IMR-90 (cell line): Measurements from ENCODE around the gene AMIGO1. TPM values are rescaled to one million over a fixed set of nuclear protein-coding genes. Genes with fewer than 3 reads are reported as not detected.

Source experiments
- ATAC-seq: fragments of 200-7000 bp; cut with Tn5 transposase; 2 replicates; pipeline ENCODE4 v1.9.1; 2020; ENCODE audit warnings: low read depth, mild to moderate bottlenecking, moderate library complexity
- Bru-seq: library from RNA; stranded (reverse); fragments of 400-500 nt; gene quantifications from one replicate; lab custom pipeline; 2021; lab: Mats Ljungman, UMichigan
- BruChase-seq, 2 experiments: library from RNA; stranded (reverse); fragments of 400-500 nt; gene quantifications; one replicate each; lab custom pipeline; 2021; lab: Mats Ljungman, UMichigan
- BruUV-seq: library from RNA; stranded (reverse); fragments of 400-500 nt; replicated peaks from 2 replicates; lab custom pipeline; 2021; lab: Mats Ljungman, UMichigan
- CTCF ChIA-PET: fragments of 300-600 bp; formaldehyde crosslinking; extraction: SDS; loops from one replicate; lab custom pipeline; 2021; ENCODE audit warnings: antibody characterized with exemption; lab: Yijun Ruan, JAX
- POLR2A ChIA-PET: fragments of 300-600 bp; sonication (Branson Sonifier 250); formaldehyde crosslinking; loops from one replicate; lab custom pipeline; 2022; ENCODE audit warnings: antibody characterized with exemption; ENCODE audit not compliant: unreplicated experiment; lab: Charles Lee
- DNase-seq: peaks from one replicate; pipeline ENCODE4 v3.0.0; 2013
- H2AFZ ChIP-seq: replicated peaks from 2 replicates; pipeline ENCODE3; 2013; ENCODE audit warnings: low read length, mild to moderate bottlenecking; ENCODE audit not compliant: poor library complexity
- H2AK5ac ChIP-seq: 2 replicates; pipeline ENCODE4 v1.6.1; 2013; ENCODE audit warnings: low read depth, low read length, inconsistent platforms
- H2AK9ac ChIP-seq: replicated peaks from 2 replicates; pipeline ENCODE3; 2013; ENCODE audit warnings: mild to moderate bottlenecking, low read depth, low read length, moderate library complexity; ENCODE audit not compliant: poor library complexity
- H2BK120ac ChIP-seq: 2 replicates; pipeline ENCODE4 v1.6.1; 2013; ENCODE audit warnings: low read depth, low read length, inconsistent platforms
- H2BK15ac ChIP-seq: 3 replicates; pipeline ENCODE4 v1.6.1; 2013; ENCODE audit warnings: low read depth, low read length, inconsistent platforms
- H2BK20ac ChIP-seq: 2 replicates; pipeline ENCODE4 v1.6.1; 2013; ENCODE audit warnings: low read depth, mild to moderate bottlenecking, inconsistent platforms, low read length, moderate library complexity
- H2BK5ac ChIP-seq: 2 replicates; pipeline ENCODE4 v1.6.1; 2013; ENCODE audit warnings: mild to moderate bottlenecking, low read depth, low read length, inconsistent platforms; ENCODE audit not compliant: poor library complexity, severe bottlenecking
- H3K14ac ChIP-seq: replicated peaks from 2 replicates; pipeline ENCODE4 v1.6.1; 2013; ENCODE audit warnings: low read depth, low read length, inconsistent platforms
- H3K18ac ChIP-seq: 2 replicates; pipeline ENCODE4 v1.6.1; 2013; ENCODE audit warnings: low read depth, low read length, control low read depth
- H3K23ac ChIP-seq: 2 replicates; pipeline ENCODE4 v1.6.1; 2013; ENCODE audit warnings: low read depth, low read length, inconsistent platforms
- H3K27ac ChIP-seq: 2 replicates; pipeline ENCODE4 v1.5.1; 2013; ENCODE audit warnings: mild to moderate bottlenecking, control low read depth, low read length; ENCODE audit not compliant: insufficient read depth
- H3K27me3 ChIP-seq: 2 replicates; pipeline ENCODE4 v1.6.1; 2013; ENCODE audit warnings: low read length; ENCODE audit not compliant: control insufficient read depth, insufficient read depth
- H3K36me3 ChIP-seq: 2 replicates; pipeline ENCODE4 v1.6.1; 2013; ENCODE audit warnings: low read length, mixed read lengths; ENCODE audit not compliant: control insufficient read depth, insufficient read depth
- H3K4ac ChIP-seq: 2 replicates; pipeline ENCODE4 v1.6.1; 2013; ENCODE audit warnings: low read depth, low read length, inconsistent platforms
- H3K4me1 ChIP-seq: 2 replicates; pipeline ENCODE4 v1.6.1; 2013; ENCODE audit warnings: low read length, mixed read lengths; ENCODE audit not compliant: control insufficient read depth, insufficient read depth
- H3K4me2 ChIP-seq: 2 replicates; pipeline ENCODE4 v1.6.1; 2013; ENCODE audit warnings: low read depth, mild to moderate bottlenecking, control low read depth, low read length, moderate library complexity
- H3K4me3 ChIP-seq: 2 replicates; pipeline ENCODE4 v1.5.1; 2013; ENCODE audit warnings: low read depth, mild to moderate bottlenecking, control low read depth, low read length, moderate library complexity; ENCODE audit not compliant: insufficient read depth
- H3K56ac ChIP-seq: 2 replicates; pipeline ENCODE4 v1.6.1; 2013; ENCODE audit warnings: low read length, inconsistent platforms; ENCODE audit not compliant: insufficient read depth; ENCODE audit errors: extremely low read depth
- H3K79me1 ChIP-seq, 2 experiments: 2 replicates each; pipeline ENCODE4 v1.6.1; 2013; ENCODE audit warnings: low read length in 2 of 2, inconsistent platforms in 1 of 2, low read depth in 1 of 2
- H3K9ac ChIP-seq: 2 replicates; pipeline ENCODE4 v1.6.1; 2013; ENCODE audit warnings: low read depth, low read length, control low read depth
- H3K9me1 ChIP-seq: 2 replicates; pipeline ENCODE4 v1.6.1; 2013; ENCODE audit warnings: low read length, inconsistent platforms; ENCODE audit not compliant: insufficient read depth
- H3K9me3 ChIP-seq: 2 replicates; pipeline ENCODE4 v1.6.1; 2013; ENCODE audit warnings: low read length; ENCODE audit not compliant: control insufficient read depth, insufficient read depth
- H4K20me1 ChIP-seq: 2 replicates; pipeline ENCODE4 v1.6.1; 2013; ENCODE audit warnings: low read length, inconsistent platforms; ENCODE audit not compliant: insufficient read depth
- H4K5ac ChIP-seq: 2 replicates; pipeline ENCODE4 v1.6.1; 2013; ENCODE audit warnings: mild to moderate bottlenecking, low read depth, low read length, control low read depth
- H4K8ac ChIP-seq, 2 experiments: 2 replicates each; pipeline ENCODE4 v1.6.1; 2013; ENCODE audit warnings: low read depth in 2 of 2, low read length in 2 of 2, control low read depth in 1 of 2, inconsistent platforms in 1 of 2
- H4K91ac ChIP-seq: 2 replicates; pipeline ENCODE4 v1.6.1; 2013; ENCODE audit warnings: low read depth, low read length, inconsistent platforms; ENCODE audit not compliant: insufficient read depth
- BHLHE40 ChIP-seq: fragments of 150-350 bp; IDR thresholded peaks from 2 replicates; pipeline ENCODE4 v1.6.1; 2016; ENCODE audit warnings: mild to moderate bottlenecking, low read depth, low read length
- CEBPB ChIP-seq: IDR thresholded peaks from 2 replicates; pipeline ENCODE4 v1.6.1; 2012; ENCODE audit warnings: low read depth, low read length, improper control_type of control experiment
- FOS ChIP-seq: fragments of 150-350 bp; IDR thresholded peaks from 2 replicates; pipeline ENCODE4 v1.6.1; 2016; ENCODE audit warnings: low read depth, low read length
- MXI1 ChIP-seq: IDR thresholded peaks from 2 replicates; pipeline ENCODE4 v1.6.1; 2012; ENCODE audit warnings: low read depth, mild to moderate bottlenecking, low read length, moderate library complexity, borderline replicate concordance
- NFE2L2 ChIP-seq: fragments of 150-350 bp; IDR thresholded peaks from 2 replicates; pipeline ENCODE4 v1.6.1; 2016; ENCODE audit warnings: low read depth, mild to moderate bottlenecking, low read length
- POLR2A ChIP-seq: IDR thresholded peaks from 2 replicates; pipeline ENCODE4 v1.6.1; 2012; ENCODE audit warnings: mild to moderate bottlenecking, low read depth, low read length
- RAD21 ChIP-seq: IDR thresholded peaks from 2 replicates; pipeline ENCODE4 v1.6.1; 2012; ENCODE audit warnings: low read length, improper control_type of control experiment
- SMC3 ChIP-seq: fragments of 150-350 bp; IDR thresholded peaks from 2 replicates; pipeline ENCODE4 v1.6.1; 2016; ENCODE audit warnings: low read depth, mild to moderate bottlenecking, antibody characterized with exemption, low read length, moderate library complexity
- WGBS, 2 experiments: methylation state at CpG; one replicate each; pipeline versions ENCODE4 v1.1.5 to v1.1.7; 2013; ENCODE audit warnings: missing lambda C conversion rate in 2 of 2; ENCODE audit not compliant: insufficient read length in 1 of 2; ENCODE audit errors: extremely low coverage in 2 of 2; 5-methylcytosine and 5-hydroxymethylcytosine counted together
- dilution Hi-C: fragments of 300-500 bp; cut with HindIII; formaldehyde crosslinking; loops from one replicate; pipeline ENCODE4 v1.14.3; 2018; ENCODE audit warnings: low sequenced_read_pairs; ENCODE audit not compliant: unreplicated experiment
- in situ Hi-C: fragments of 300-500 bp; cut with MboI; formaldehyde crosslinking; loops from 3 replicates; pipeline ENCODE4 v1.14.3; 2019; ENCODE audit warnings: low sequenced_read_pairs, inconsistent platforms, mixed read lengths
- intact Hi-C: fragments of 100-400 bp; cut with micrococcal nuclease; formaldehyde crosslinking; loops from 2 replicates; pipeline ENCODE4 v1.10.0; 2022
- long read RNA-seq: library from polyadenylated mRNA; unstranded; transcript quantifications from one replicate; pipeline ENCODE4 v2.0.0, GENCODE V29; 2021; ENCODE audit not compliant: unreplicated experiment
- polyA plus RNA-seq, 3 experiments: library from polyadenylated mRNA; depleted of rRNA; stranded (reverse); fragments of >200 nt; gene quantifications; 2 replicates each; pipeline ENCODE4 v1.2.3, GENCODE V29; 2012; ENCODE audit warnings: low replicate concordance in 1 of 3
- total RNA-seq: library from RNA; depleted of rRNA; stranded (reverse); fragments of >200 nt; gene quantifications from 2 replicates; pipeline ENCODE4 v1.2.3, GENCODE V29; 2012; rRNA removed
- TF ChIP-seq, protein P1 (sequence below): conservative IDR thresholded peaks from 2 replicates; pipeline ENCODE4 v1.5.1; 2012; ENCODE audit warnings: mild to moderate bottlenecking, low read depth, low read length, improper control_type of control experiment
- TF ChIP-seq, protein P2 (sequence below): fragments of 150-350 bp; IDR thresholded peaks from 2 replicates; pipeline ENCODE4 v1.6.1; 2017; ENCODE audit warnings: mild to moderate bottlenecking, antibody characterized with exemption, low read length, low read depth

The AMIGO1 gene, protein sequence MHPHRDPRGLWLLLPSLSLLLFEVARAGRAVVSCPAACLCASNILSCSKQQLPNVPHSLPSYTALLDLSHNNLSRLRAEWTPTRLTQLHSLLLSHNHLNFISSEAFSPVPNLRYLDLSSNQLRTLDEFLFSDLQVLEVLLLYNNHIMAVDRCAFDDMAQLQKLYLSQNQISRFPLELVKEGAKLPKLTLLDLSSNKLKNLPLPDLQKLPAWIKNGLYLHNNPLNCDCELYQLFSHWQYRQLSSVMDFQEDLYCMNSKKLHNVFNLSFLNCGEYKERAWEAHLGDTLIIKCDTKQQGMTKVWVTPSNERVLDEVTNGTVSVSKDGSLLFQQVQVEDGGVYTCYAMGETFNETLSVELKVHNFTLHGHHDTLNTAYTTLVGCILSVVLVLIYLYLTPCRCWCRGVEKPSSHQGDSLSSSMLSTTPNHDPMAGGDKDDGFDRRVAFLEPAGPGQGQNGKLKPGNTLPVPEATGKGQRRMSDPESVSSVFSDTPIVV
- total RNA-seq (1.4 and 1.6 TPM in 2 replicates), polyA plus RNA-seq (2012; rRNA removed) (1.5 TPM in 2 replicates), Bru-seq, nascent RNA (percentile 35 among the genes with signal in this experiment), BruChase-seq, experiment 1, labeled RNA remaining after a 6-hour chase (percentile 47 among the genes with signal in this experiment), BruChase-seq, experiment 2, labeled RNA remaining after a 2-hour chase (percentile 48 among the genes with signal in this experiment)
- polyA plus RNA-seq (2012; cell fraction: cytosol; rRNA removed): 0.81 and 1.1 TPM in 2 replicates
- 0.55 and 0.70 TPM in 2 replicates for polyA plus RNA-seq (2012; cell fraction: nucleus; rRNA removed; ENCODE audit: low replicate concordance)
- long read RNA-seq, full-length matches to known transcripts: 4 of 11 reads
- long read RNA-seq, partial matches to known transcripts: 0 of 11 reads
- long read RNA-seq, other reads (novel, unspliced or antisense): 7 of 11 reads

DNA sequence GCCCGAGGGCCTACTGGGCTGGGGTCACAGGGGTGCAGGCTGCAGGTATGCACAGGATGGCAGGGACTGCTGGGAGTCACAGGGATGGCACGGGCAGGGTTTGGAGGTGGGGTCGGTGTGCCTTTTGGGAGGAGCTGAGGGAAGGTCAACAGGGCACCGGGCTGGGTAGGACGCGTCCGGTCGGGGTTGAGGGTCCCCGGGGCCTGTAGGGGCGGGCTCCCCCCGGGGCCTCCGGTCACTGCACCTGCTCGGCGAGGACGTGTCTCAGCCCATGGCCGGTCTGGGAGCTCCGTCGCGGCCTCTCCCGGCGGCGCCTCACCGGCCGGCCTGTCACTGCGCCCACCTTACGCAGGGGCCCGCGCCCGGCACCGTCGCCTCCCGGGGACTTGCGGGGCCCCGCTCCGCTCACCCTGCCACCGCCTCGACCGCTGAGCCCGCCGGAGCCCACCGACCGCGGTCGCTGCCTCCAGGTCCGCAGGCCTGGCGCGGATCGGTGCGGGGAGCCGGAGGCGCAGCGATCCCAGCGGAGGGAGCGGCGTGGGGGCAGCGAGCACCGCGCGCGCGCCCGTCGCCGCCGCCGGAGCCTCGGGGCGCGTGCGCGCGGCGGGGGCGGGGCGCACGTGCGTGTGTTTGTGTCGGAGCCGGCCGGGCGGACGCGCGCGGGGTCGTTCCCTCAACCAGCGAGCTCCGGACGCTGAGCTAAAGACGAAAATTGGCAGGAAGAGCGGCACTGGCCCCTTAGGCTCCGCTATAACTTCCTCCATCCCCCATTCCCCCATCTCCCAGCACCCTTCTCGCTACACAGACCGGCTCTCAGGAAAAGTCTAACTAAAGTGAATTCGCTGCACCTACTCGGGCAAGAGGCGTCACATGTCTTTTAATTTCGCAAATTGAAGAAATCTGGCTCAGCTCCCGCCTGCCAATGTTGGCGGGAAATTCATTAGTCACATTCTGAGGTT lies at the start of gene AMIGO1:
Gene AMIGO1 (minus strand): TSS at position 552 of the 959 bp plus-strand sequence. CDS start 815 bp downstream, outside the sequence.
- POLR2A ChIA-PET: no interaction called here
- peak; percentile 43 for DNase-seq
- Histone ChIP-seq H3K4me2 (peak within 1 kb of the TSS; percentile 96), H2AK9ac (peak within 1 kb of the TSS; percentile 84), H3K36me3 (peaks cover 2% of the 10 kb centered on the region; the same call in 1 of the 2 replicates), H3K9ac (peak within 1 kb of the TSS; percentile 8; the same call in 1 of the 2 replicates), H4K5ac (no peak within 1 kb of the TSS), H3K4me3 (peak within 1 kb of the TSS; percentile 81), H3K79me1 (no peaks in the 10 kb centered on the region), H3K4me1 (peaks cover 5% of the 10 kb centered on the region), H2BK15ac (no peak within 1 kb of the TSS), H3K56ac (no peak within 1 kb of the TSS), H2BK120ac (peak within 1 kb of the TSS; percentile 20; the same call in 1 of the 2 replicates), H2AK5ac (0 out of 2 replicates have a peak within 1 kb of the TSS, but pooled peaks have one; percentile 39), H2BK5ac (no peak within 1 kb of the TSS), H3K18ac (no peak within 1 kb of the TSS), H3K9me1 (peaks cover 5% of the 10 kb centered on the region; the same call in 1 of the 2 replicates), H3K4ac (no peak within 1 kb of the TSS), H4K8ac (peak within 1 kb of the TSS in 1 of 2 experiments; percentile 42; a peak in 1 of 4 replicates), H3K27me3 (peaks cover 9% of the 10 kb centered on the region), H3K27ac (peak within 1 kb of the TSS; percentile 48; the same call in 1 of the 2 replicates), H3K23ac (0 out of 2 replicates have a peak within 1 kb of the TSS, but pooled peaks have one; percentile 17), H3K9me3 (no peaks in the 10 kb centered on the region), H2BK20ac (no peak within 1 kb of the TSS), H3K14ac (no peak within 1 kb of the TSS; the same call in 1 of the 2 replicates), H4K20me1 (no peaks in the 10 kb centered on the region; the same call in 1 of the 2 replicates), H4K91ac (no peak within 1 kb of the TSS), H2AFZ (peak within 1 kb of the TSS; percentile 99)
- in situ Hi-C loops: no loop called here
- dilution Hi-C loops: no loop called here
- WGBS, 2 experiments: 3% methylated on average over 40 of the region's 100 CpGs; no CpG with 5 or more reads in 1 of the 2 experiments
- intact Hi-C loops: no loop called here
- peak; percentile 93 for ATAC-seq
- BruUV-seq: no TSS peak
- CTCF ChIA-PET: interaction anchor here (0.6 to 4.0 kb wide), 6 partner anchors 9 to 23 kb away, joined by 3 to 13 read pairs (median 3); no protein-coding TSS in a partner anchor
- no peak for TF ChIP-seq SMC3
- no peak for TF ChIP-seq NFE2L2
- TF ChIP-seq CEBPB: no peak
- TF ChIP-seq BHLHE40: peak; percentile 96
- TF ChIP-seq RAD21: no peak
- TF ChIP-seq MXI1: peak; percentile 90
- TF ChIP-seq, protein P1, sequence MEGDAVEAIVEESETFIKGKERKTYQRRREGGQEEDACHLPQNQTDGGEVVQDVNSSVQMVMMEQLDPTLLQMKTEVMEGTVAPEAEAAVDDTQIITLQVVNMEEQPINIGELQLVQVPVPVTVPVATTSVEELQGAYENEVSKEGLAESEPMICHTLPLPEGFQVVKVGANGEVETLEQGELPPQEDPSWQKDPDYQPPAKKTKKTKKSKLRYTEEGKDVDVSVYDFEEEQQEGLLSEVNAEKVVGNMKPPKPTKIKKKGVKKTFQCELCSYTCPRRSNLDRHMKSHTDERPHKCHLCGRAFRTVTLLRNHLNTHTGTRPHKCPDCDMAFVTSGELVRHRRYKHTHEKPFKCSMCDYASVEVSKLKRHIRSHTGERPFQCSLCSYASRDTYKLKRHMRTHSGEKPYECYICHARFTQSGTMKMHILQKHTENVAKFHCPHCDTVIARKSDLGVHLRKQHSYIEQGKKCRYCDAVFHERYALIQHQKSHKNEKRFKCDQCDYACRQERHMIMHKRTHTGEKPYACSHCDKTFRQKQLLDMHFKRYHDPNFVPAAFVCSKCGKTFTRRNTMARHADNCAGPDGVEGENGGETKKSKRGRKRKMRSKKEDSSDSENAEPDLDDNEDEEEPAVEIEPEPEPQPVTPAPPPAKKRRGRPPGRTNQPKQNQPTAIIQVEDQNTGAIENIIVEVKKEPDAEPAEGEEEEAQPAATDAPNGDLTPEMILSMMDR: no peak
- TF ChIP-seq POLR2A: no peak
- TF ChIP-seq FOS: no peak
- TF ChIP-seq, protein P2, sequence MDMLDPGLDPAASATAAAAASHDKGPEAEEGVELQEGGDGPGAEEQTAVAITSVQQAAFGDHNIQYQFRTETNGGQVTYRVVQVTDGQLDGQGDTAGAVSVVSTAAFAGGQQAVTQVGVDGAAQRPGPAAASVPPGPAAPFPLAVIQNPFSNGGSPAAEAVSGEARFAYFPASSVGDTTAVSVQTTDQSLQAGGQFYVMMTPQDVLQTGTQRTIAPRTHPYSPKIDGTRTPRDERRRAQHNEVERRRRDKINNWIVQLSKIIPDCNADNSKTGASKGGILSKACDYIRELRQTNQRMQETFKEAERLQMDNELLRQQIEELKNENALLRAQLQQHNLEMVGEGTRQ: peak; percentile 10; the same call in 1 of the 2 replicates
